HG03432 (cell line): ENCODE results near the gene CTCF.
"Not testable (repeated sequence)": the region's sequence is repeated elsewhere in the genome, so short reads cannot be mapped to it uniquely, and the experiment has no call there.

Experiments
- ATAC-seq: cut with Tn5 transposase; IDR thresholded peaks from one replicate; pipeline ENCODE4 v1.9.1; 2021; ENCODE audit warnings: mild to moderate bottlenecking, moderate library complexity; ENCODE audit not compliant: unreplicated experiment

CTCF gene, protein sequence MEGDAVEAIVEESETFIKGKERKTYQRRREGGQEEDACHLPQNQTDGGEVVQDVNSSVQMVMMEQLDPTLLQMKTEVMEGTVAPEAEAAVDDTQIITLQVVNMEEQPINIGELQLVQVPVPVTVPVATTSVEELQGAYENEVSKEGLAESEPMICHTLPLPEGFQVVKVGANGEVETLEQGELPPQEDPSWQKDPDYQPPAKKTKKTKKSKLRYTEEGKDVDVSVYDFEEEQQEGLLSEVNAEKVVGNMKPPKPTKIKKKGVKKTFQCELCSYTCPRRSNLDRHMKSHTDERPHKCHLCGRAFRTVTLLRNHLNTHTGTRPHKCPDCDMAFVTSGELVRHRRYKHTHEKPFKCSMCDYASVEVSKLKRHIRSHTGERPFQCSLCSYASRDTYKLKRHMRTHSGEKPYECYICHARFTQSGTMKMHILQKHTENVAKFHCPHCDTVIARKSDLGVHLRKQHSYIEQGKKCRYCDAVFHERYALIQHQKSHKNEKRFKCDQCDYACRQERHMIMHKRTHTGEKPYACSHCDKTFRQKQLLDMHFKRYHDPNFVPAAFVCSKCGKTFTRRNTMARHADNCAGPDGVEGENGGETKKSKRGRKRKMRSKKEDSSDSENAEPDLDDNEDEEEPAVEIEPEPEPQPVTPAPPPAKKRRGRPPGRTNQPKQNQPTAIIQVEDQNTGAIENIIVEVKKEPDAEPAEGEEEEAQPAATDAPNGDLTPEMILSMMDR

GRCh38 chr16:67562526-67562917 lies at the start of gene CTCF:
TSS of gene CTCF (plus strand) at chr16:67562526. CDS start at chr16:67610833, 48,307 bp downstream.
- ATAC-seq = peak; percentile 51

- not testable (repeated sequence) for ATAC-seq
These were observed 48.4 kb upstream of the CTCF start for GRCh38 chr16:67513892-67514291.

- peak; percentile 48 for ATAC-seq
These were observed 47.9 kb upstream of the CTCF start for GRCh38 chr16:67514382-67514828.

- ATAC-seq = no peak
These were observed 45.8 kb upstream of the CTCF start for GRCh38 chr16:67516296-67517154.

- ATAC-seq = no peak
These were observed 45.2 kb upstream of the CTCF start for GRCh38 chr16:67517155-67517445.

DNA sequence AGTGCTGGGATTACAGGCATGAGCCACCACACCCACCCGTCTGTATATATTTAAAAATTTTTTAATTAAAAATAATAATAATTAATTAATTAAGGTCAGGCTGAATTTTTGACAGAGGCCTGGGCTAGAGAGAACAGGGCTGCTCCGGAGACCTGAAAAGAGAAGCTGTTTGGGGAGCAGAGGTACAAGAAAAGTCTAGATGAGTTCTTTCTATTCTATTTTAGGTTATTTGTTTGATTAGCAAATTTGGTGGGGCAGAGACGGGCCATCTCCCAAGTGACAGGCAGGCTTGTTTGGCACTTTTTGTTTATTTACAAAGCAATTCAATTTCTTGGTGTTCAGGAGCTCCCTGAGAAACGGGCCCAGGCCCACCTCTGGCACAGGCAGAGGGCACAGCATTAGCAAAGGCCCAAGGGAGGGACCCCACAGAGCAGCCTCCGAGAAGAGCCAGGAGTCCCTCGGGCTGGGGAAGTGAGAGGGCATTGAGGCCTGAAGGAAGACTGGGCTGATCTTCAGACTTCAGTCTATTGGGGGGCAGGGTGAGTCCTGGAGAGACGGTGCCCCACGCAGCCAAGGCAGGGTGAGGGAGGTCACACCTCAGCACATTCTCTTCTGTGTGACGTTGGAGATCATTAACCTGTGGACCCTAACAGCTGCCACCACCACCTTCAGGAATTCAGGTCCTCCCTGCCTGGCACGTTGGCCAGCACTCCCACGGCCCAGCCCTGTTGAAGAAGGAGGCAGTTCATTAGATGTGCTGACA lies 44.5 kb upstream of the CTCF start:
- peak; percentile 44 for ATAC-seq

GRCh38 chr16:67518676-67519075 lies 43.6 kb upstream of the CTCF start:
- no peak for ATAC-seq

DNA sequence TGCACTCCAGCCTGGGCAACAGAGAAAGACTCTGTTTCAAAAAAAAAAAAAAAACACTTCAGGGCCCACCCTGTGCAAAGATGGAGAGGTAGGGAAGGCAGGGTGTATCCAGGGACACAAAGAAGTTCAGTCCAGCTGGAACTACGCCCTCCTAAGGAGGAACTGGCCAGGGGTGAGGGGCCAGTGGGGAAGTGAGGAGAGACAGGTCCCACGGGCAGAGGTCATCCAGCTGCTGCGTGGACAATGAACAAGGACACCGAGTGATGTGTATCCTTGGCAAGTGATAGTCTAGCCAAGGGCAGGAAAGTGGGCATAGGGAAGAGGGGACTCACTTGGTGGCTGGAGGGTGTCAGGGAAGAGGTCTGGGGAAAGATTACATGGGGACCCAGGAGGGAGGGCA lies 43.1 kb upstream of the CTCF start:
- ATAC-seq = no peak

DNA sequence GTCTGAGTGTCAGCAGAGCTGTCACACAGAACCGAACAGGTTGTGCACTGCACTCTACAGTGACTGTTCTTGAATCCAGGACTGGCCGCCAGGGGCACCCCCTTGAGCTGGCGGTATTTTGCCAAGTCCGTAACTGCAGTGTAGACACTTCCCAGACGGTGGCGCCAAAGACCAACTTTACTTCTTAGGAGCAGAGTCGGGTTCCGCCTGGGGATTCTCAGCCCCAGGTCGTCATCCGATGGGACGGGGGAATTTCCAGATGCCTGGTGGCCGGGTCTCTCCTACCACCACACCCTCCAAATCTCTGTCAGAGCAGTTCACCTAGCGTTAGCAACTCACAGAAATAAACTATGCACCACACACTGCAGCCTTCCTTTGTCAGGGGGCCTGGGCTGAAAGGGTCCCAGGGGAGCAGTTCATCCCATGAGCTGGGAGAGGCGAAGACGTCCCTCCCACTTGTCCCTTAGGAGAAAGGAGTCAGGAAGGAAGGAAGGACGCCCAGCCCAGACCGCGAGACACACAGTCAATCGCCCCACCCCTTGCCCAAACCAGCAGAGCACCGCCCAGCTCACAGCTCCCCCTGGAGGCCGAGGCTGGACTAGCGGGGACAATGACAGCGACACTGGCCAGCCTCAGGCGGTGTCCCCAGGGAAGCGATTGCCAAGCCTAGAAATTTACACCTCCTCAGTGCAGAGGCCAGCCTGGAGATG lies 41.1 kb upstream of the CTCF start:
- ATAC-seq = peak; percentile 69

DNA sequence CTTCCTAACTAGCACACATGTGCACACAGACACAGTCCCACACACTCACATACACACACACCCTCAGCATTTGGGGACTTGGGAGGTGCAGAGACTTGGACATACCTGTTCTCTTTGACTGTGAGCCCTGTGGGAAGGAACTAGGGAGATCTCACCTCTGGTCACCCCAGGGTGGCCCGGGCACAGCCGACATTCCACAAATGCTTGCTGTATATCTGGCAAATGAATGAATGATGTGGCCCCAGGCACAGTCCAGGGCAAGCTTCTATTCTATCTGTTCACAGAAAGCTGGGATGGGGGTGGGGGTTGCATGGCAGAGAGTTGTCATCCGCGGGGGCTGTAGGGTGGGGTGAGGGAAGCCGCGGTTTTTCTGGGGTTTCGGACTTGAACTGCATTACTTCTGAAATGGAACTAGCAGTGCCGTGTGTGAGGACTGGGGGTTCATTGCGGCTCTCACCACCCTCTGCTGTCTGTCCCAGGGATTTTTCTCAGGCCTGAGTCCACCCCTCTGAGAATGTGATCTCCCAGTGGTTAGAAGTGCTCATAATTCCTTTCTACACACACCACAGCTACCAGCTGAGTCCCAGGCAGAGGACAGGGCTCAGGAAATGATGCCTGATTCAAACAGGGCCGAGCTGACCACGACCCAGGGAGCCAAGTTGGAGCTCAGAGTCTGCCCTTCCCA lies 37.0 kb upstream of the CTCF start:
- no peak for ATAC-seq

DNA sequence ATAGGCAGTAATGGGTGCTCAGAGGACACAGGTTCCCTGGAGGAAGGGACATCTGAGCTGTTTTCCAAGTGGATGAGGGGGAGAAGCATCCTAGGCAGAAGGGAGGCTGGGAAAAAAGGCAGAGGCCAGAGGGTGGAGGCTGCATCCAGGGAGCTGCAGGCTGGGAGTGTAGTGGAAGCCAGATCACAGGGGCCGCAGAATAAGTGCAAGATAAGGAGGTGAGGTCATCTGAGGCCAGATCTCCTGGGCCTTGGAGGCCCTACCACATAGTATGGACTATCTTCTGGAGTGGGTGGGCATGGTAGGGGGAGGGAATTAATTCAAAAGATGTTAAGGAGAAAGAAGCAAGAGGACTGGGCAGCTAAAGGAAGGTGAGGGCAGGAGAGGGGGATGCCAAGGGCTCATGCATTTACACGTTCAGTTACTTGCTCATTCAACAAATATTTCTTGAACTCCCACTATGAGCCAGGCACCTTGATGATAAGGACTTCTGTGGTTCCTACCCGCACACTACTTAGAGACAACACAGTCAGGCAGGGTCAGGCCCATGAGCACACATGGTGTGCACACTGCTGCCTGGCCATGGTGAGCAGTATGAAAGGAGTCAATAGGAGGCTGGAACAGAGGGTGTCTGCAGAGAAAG lies 36.1 kb upstream of the CTCF start:
- no peak for ATAC-seq

- ATAC-seq = peak; percentile 32
These were observed 34.0 kb upstream of the CTCF start, which contains the start of gene RIPOR1 for GRCh38 chr16:67528222-67528869. TSS of gene RIPOR1 (plus strand) at chr16:67528829. CDS start at chr16:67538447, 9,618 bp downstream.

DNA sequence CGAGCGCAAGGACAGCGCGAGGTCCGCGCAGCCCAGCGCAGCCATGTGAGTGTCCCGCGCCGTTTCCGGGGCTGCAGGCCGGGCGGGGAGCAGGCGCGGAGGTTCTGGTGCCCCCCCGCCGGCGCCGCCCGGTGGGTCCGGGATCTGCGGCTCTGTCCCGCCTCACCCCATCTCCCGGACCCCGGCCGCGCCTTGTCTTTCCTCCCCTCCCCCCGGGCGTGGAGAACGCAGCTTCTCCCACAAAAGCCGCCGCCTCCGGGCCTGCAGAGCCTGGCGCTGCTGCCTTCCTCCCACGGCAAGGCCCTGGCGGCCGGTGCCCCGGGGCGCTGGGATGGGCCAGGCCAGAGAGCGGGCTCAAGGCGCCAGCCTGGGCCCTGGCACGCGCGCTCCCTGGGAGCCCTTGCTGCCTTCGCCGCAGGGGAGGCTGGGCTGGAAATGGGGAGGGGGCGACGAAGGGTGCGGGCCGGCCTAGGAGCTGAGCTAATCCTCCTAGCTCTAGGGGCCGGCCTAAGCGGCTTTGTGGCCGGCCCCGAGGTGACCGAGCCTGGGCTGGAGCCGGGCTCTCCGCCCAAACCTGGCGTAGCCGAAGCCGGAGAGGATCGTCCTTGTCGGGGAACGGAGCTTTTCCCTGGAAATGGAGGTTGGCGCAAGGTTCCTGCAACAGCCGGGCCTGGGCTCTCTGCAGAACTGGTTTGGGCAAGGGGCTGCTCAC lies 33.3 kb upstream of the CTCF start:
- ATAC-seq = peak; percentile 28

DNA sequence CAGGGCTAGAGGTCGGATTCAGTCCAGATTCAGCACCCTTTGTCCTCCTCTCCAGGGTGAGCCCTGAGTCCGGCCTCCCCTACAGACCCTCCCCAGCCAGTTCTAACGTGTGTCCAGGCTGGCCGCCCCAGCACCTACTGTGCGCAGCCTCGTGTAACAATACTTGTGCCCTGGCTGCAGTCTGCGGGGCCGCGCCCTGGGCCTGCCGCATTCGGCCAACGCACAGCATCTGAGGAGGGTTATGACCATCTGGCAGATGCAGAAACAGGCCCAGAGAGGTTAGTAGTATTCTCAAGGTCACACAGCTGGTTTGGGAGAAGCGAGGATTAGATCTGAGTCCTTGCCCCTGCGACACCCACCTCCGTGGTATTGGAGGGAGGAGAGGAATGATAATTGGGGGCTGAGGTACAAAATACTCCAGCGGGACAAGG lies 32.7 kb upstream of the CTCF start:
- no peak for ATAC-seq

DNA sequence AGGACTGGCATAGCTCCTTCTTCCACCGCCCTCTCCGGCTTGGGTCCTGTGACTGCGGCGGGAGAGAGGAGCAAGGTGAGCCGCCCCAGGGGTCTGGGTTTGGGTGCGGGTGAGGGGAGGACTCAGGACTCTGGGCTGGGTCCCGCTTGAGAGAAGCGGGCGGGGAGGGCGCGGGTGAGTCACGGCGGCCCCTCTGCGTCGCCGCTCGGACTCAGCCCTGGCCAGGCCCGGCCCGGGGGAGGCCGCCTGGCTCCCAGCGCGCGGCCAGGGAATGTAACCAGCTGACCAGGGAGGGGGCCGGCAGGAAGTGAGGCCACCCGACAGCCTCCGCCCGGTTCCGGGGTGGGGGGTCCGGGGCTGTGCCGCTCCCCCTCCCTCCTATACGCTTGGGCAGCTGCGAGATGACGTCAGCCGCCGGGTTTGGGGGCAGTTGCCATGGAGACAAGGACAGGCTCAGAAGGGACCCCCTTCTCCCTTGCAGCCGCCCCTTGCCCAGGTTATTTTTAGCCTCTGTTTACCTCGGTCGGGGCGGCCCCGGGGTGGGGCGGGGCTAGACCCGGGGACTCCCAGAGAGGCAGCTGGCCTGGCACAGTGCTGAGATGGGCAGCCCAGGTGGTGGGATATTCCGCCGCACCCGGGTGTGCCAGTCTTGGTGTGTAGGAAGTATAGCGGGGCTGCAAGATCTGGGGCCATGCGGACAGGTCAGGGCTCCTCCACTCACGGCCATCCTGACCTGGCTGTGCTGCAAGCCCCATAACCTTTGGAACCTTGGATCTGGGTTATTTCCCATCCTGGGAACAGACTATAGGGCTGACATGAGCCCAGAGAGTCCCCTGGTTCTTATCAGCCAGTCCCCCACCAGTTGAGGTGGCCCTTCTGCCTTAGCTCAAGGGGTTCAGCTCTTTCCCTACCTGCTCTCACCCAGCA lies 32.0 kb upstream of the CTCF start:
- peak; percentile 37 for ATAC-seq

- no peak for ATAC-seq
These were observed 31.1 kb upstream of the CTCF start for GRCh38 chr16:67531247-67531646.
